Glutamatergic neuron (in vitro differentiated cells): ENCODE measurements around the gene AKT1S1. TPM values are rescaled to one million over a fixed set of nuclear protein-coding genes. Genes with fewer than 3 reads are reported as not detected.
A peak's percentile ranks its signal among the peaks of the same experiment; 100 is the strongest.

Experiments used
- DNase-seq: peaks from one replicate; pipeline ENCODE4 v3.0.0; 2022
- H3K27ac Mint-ChIP-seq: one replicate; pipeline ENCODE4 v1.8.0; 2020; ENCODE audit warnings: mild to moderate bottlenecking, mixed read lengths, inconsistent platforms; ENCODE audit not compliant: unreplicated experiment
- H3K27me3 Mint-ChIP-seq: one replicate; pipeline ENCODE4 v1.8.0; 2020; ENCODE audit warnings: mild to moderate bottlenecking, moderate library complexity, mixed read lengths, inconsistent platforms; ENCODE audit not compliant: unreplicated experiment
- H3K36me3 Mint-ChIP-seq: one replicate; pipeline ENCODE4 v1.8.0; 2020; ENCODE audit warnings: mild to moderate bottlenecking, mixed read lengths, inconsistent platforms; ENCODE audit not compliant: unreplicated experiment
- H3K4me1 Mint-ChIP-seq: one replicate; pipeline ENCODE4 v1.8.0; 2020; ENCODE audit warnings: mild to moderate bottlenecking, low read depth, mixed read lengths, inconsistent platforms; ENCODE audit not compliant: unreplicated experiment
- H3K4me3 Mint-ChIP-seq: one replicate; pipeline ENCODE4 v1.8.0; 2020; ENCODE audit warnings: mild to moderate bottlenecking, mixed read lengths, inconsistent platforms; ENCODE audit not compliant: unreplicated experiment
- H3K9me3 Mint-ChIP-seq: one replicate; pipeline ENCODE4 v1.8.0; 2020; ENCODE audit warnings: mild to moderate bottlenecking, moderate library complexity, mixed read lengths, inconsistent platforms; ENCODE audit not compliant: unreplicated experiment
- total RNA-seq: library from RNA; stranded (reverse); fragmentation: NEBNext Ultra II Directional; extraction: Animal tissue kit (Norgen Biotek cat#: 25700); gene quantifications from one replicate; pipeline ENCODE4 v1.2.1, GENCODE V29; 2021; ENCODE audit not compliant: unreplicated experiment
- TF ChIP-seq, protein P1 (sequence below): fragments of 200-600 bp; sonication (generic); IDR thresholded peaks from one replicate; pipeline ENCODE4 v1.5.0; 2021; ENCODE audit not compliant: partially characterized antibody, unreplicated experiment

The AKT1S1 gene
- total RNA-seq, 1 donor from 2014 or later = 23.7 TPM

DNA sequence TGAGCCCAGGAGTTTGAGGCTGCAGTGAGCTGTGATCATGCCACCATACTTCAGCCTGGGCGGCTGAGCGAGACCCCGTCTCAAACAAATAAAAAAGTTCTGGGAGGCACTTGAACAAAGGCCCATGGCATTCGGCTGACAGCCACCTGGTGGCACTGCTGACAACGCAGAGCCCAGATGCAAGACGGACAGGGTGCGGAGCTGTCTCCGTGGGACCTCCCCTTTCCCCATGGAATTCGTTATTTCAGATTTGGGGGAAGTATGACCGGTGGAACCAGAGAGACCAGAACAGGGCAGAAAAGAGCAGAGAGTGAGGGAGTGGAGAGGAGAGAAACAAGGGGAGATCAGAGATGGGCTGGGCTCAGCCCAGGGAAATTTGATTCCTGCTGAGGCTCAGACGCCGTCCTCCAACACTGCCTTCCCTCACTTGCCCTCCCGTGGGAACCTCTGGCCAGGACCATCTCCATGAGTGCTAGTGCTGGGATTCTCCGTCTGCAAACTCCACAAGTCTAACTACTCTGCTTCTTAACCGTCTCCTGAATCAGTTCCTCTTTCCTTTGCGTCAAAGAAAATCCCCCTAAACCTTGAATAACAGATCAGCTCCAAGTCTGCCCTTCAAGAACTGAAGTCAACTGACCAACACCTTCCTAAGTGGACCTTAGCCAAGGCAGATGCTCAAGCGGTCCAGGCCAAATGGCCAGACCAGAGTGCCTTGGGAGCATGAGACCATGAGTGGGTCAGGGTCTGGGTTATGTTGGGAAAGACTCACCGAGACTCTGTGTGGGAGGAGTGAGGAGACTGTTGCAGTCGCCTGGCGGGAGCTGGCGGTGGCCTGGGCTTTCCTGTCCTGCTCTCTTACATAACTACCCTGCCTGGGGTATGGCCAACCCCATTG, 39.9 kb upstream of the AKT1S1 start:
- H3K9me3 Mint-ChIP-seq = peaks cover 8% of the 10 kb centered on the region
- peaks cover 7% of the 10 kb centered on the region for H3K27me3 Mint-ChIP-seq
- H3K36me3 Mint-ChIP-seq = peaks cover 12% of the 10 kb centered on the region
- DNase-seq = no peak
- peak overlapping the region; percentile 78 for H3K27ac Mint-ChIP-seq
- peak overlapping the region; percentile 64 for H3K4me3 Mint-ChIP-seq
- TF ChIP-seq, protein P1, sequence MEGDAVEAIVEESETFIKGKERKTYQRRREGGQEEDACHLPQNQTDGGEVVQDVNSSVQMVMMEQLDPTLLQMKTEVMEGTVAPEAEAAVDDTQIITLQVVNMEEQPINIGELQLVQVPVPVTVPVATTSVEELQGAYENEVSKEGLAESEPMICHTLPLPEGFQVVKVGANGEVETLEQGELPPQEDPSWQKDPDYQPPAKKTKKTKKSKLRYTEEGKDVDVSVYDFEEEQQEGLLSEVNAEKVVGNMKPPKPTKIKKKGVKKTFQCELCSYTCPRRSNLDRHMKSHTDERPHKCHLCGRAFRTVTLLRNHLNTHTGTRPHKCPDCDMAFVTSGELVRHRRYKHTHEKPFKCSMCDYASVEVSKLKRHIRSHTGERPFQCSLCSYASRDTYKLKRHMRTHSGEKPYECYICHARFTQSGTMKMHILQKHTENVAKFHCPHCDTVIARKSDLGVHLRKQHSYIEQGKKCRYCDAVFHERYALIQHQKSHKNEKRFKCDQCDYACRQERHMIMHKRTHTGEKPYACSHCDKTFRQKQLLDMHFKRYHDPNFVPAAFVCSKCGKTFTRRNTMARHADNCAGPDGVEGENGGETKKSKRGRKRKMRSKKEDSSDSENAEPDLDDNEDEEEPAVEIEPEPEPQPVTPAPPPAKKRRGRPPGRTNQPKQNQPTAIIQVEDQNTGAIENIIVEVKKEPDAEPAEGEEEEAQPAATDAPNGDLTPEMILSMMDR = no peak
- peaks cover 21% of the 10 kb centered on the region for H3K4me1 Mint-ChIP-seq

DNA sequence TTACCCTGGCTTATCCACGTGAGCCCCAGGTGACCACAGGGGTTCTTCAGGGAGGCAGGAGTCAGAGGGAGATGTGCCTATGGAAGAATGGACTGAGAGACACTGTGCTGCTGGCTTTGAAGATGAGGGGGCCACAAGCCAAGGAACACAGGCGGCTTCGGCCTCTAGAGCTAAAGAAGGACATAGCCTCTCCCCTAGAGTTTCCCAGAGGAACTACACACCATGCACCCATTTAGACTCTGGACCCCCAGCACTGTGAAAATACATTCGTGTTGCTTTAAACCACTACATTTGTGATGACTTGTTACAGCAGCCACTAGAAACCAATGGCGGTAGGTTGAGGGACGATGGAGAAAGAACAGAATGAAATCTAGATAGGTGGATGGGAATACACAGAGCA, 38.1 kb upstream of the AKT1S1 start:
- Mint-ChIP-seq H3K9me3 (peaks cover 8% of the 10 kb centered on the region), H3K27me3 (peaks cover 3% of the 10 kb centered on the region), H3K27ac (no peak overlapping the region), H3K4me3 (no peak overlapping the region), H3K4me1 (peaks cover 8% of the 10 kb centered on the region), H3K36me3 (peaks cover 12% of the 10 kb centered on the region)
- TF ChIP-seq, protein P1 = peak; percentile 42
- no peak for DNase-seq

DNA sequence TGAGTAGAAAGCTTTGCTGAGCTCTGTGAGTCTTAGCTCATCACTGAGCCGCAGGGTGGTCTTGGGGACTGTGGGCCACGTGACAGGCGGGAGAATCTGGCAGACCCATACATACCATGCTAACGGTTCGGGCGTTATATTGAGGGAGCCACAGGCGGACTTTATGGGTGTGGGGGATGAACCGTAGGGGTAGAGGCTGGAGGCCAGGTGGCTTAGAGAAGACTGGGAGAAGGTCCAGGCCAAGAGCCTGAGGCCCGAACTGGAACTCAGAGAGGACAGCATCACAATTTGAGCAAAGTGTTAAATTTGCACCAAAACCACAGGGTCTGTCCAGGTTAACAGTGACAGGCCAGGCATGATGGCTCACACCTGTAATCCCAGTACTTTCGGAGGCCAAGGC, 36.6 kb upstream of the AKT1S1 start:
- Mint-ChIP-seq H3K4me1 (peaks cover 3% of the 10 kb centered on the region), H3K27ac (peak overlapping the region; percentile 33), H3K36me3 (peaks cover 12% of the 10 kb centered on the region), H3K27me3 (peaks cover 3% of the 10 kb centered on the region), H3K4me3 (no peak overlapping the region), H3K9me3 (peaks cover 6% of the 10 kb centered on the region)
- DNase-seq = no peak
- TF ChIP-seq, protein P1 = no peak

DNA sequence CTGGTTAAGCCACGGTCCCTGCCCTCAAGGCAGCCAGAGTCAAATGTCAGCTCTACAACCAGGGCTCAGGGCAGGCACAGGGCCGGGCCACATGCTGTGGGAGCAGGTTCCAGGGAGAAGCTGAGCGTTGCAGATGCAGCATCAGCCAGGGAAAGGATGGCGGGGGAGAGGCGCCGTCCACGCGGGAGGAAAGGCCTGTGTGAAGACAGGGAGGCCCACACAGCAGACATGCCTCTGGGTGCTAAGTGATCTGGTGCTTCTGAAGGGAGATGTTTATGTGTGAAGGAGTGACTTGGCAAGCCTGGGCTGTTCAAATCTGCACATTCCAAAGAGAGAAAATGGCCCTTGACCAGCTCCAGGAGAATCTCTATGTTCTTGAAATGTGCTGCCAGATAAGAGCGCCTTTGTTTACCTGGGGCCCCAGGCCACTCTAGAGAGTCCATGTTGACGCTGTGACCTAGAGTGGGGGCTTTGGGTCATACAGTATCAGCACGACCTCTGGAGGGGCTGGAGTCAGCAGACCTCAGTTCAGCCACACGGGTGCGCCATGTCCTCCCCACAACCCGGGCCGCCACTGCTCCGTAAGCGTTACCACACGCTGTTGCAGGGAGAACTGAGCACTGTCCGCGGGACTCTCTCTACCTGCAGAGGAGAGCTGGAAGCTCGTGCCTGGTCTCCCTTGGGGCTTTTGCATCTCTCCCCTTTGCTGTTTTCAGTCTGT, 36.0 kb upstream of the AKT1S1 start:
- Mint-ChIP-seq H3K4me3 (no peak overlapping the region), H3K9me3 (peaks cover 6% of the 10 kb centered on the region), H3K4me1 (peaks cover 3% of the 10 kb centered on the region), H3K27ac (no peak overlapping the region), H3K27me3 (peaks cover 3% of the 10 kb centered on the region), H3K36me3 (peaks cover 12% of the 10 kb centered on the region)
- TF ChIP-seq, protein P1 = no peak
- DNase-seq = no peak
